HepG2 (cell line): Measurements from ENCODE around the gene MST1R. TPM values are rescaled to one million over a fixed set of nuclear protein-coding genes. Genes with fewer than 3 reads are reported as not detected.

Source experiments
- ARID2 ChIP-seq: sonication (generic); formaldehyde crosslinking; IDR thresholded peaks from 2 replicates; pipeline ENCODE4 v1.8.1; 2022; ENCODE audit warnings: mild to moderate bottlenecking, missing genetic modification reagents, borderline replicate concordance
- BCLAF1 ChIP-seq: fragments of 450-650 bp; IDR thresholded peaks from 2 replicates; pipeline ENCODE4 v1.6.1; 2017; ENCODE audit warnings: mild to moderate bottlenecking
- CENPT ChIP-seq: sonication (generic); formaldehyde crosslinking; IDR thresholded peaks from 2 replicates; pipeline ENCODE4 v1.8.0; 2022; ENCODE audit warnings: low read depth, mild to moderate bottlenecking, moderate library complexity, missing genetic modification reagents
- GTF3A ChIP-seq: sonication (generic); formaldehyde crosslinking; conservative IDR thresholded peaks from 2 replicates; pipeline ENCODE4 v1.4.0; 2020; ENCODE audit warnings: mild to moderate bottlenecking, missing genetic modification reagents
- HIC2 ChIP-seq: sonication (generic); formaldehyde crosslinking; IDR thresholded peaks from 2 replicates; pipeline ENCODE4 v1.9.0; 2022; ENCODE audit warnings: low read depth, missing genetic modification reagents
- MIER2 ChIP-seq: IDR thresholded peaks from 2 replicates; pipeline ENCODE4 v1.6.1; 2016; ENCODE audit warnings: missing biosample characterization, missing genetic modification reagents
- RFX1 ChIP-seq: fragments of 450-650 bp; IDR thresholded peaks from 2 replicates; pipeline ENCODE4 v1.6.1; 2017
- ZNF234 ChIP-seq: sonication (generic); formaldehyde crosslinking; conservative IDR thresholded peaks from 2 replicates; pipeline ENCODE4 v1.5.1; 2020; ENCODE audit warnings: mild to moderate bottlenecking, missing genetic modification reagents
- ZNF329 ChIP-seq: sonication (generic); formaldehyde crosslinking; IDR thresholded peaks from 2 replicates; pipeline ENCODE4 v1.9.0; 2021; ENCODE audit warnings: low read depth, mild to moderate bottlenecking, missing genetic modification reagents
- ZNF382 ChIP-seq: sonication (generic); formaldehyde crosslinking; IDR thresholded peaks from 2 replicates; pipeline ENCODE4 v1.5.0; 2020; ENCODE audit warnings: missing genetic modification reagents, mild to moderate bottlenecking, borderline replicate concordance
- ZNF547 ChIP-seq: sonication (generic); formaldehyde crosslinking; IDR thresholded peaks from 2 replicates; pipeline ENCODE4 v1.5.1; 2020; ENCODE audit warnings: mild to moderate bottlenecking, missing genetic modification reagents
- ZNF615 ChIP-seq: sonication (generic); formaldehyde crosslinking; IDR thresholded peaks from 2 replicates; pipeline ENCODE4 v1.5.0; 2020; ENCODE audit warnings: mild to moderate bottlenecking, missing genetic modification reagents, borderline replicate concordance
- ZNF766 ChIP-seq: sonication (generic); formaldehyde crosslinking; IDR thresholded peaks from 2 replicates; pipeline ENCODE4 v1.5.0; 2020; ENCODE audit warnings: missing genetic modification reagents, borderline replicate concordance
- ZNF773 ChIP-seq: sonication (generic); formaldehyde crosslinking; IDR thresholded peaks from 2 replicates; pipeline ENCODE4 v1.4.0; 2020; ENCODE audit warnings: missing genetic modification reagents, borderline replicate concordance
- polyA plus RNA-seq, 8 experiments: library from polyadenylated mRNA; depleted of rRNA in 3 of 8; stranded (reverse) in 7 of 8; unstranded in 1 of 8; fragments of >200 nt; fragmentation: Illumina TruSeq in 4 of 8; extraction: Trizol in 4 of 8; gene quantifications; 2 replicates each; pipeline versions ENCODE4 v1.2.1 to v1.2.3, GENCODE V29; 2011 to 2016; ENCODE audit warnings: low read depth in 4 of 8, missing spikeins in 1 of 8, mixed read lengths in 1 of 8; ENCODE audit not compliant: insufficient read depth in 1 of 8
- total RNA-seq, 5 experiments: library from RNA; depleted of rRNA; stranded (reverse); fragments of >200 nt; fragmentation: Illumina TruSeq; extraction: Trizol; gene quantifications; 2 replicates each; pipeline ENCODE4 v1.2.3, GENCODE V29; 2016; ENCODE audit warnings: low read depth in 1 of 5
- TF ChIP-seq, protein P1 (sequence below): sonication (generic); formaldehyde crosslinking; IDR thresholded peaks from 2 replicates; pipeline ENCODE4 v1.4.0; 2020; ENCODE audit warnings: missing genetic modification reagents
- TF ChIP-seq, protein P2 (sequence below): sonication (generic); formaldehyde crosslinking; IDR thresholded peaks from 2 replicates; pipeline ENCODE4 v1.8.0; 2022; ENCODE audit warnings: missing genetic modification reagents, mild to moderate bottlenecking, inconsistent platforms, borderline replicate concordance
- TF ChIP-seq, protein P3 (sequence below): sonication (generic); formaldehyde crosslinking; IDR thresholded peaks from 2 replicates; pipeline ENCODE4 v1.8.1; 2023; ENCODE audit warnings: mild to moderate bottlenecking, missing genetic modification reagents
- TF ChIP-seq, protein P4 (sequence below), 2 experiments: fragments of 450-650 bp in 1 of 2; sonication (generic) in 1 of 2; formaldehyde crosslinking; IDR thresholded peaks; 2 replicates each; pipeline versions ENCODE4 v1.5.0 to v1.8.0; 2020 to 2022; ENCODE audit warnings: mild to moderate bottlenecking in 1 of 2, missing genetic modification reagents in 1 of 2

The MST1R gene
- total and polyA plus RNA-seq, 2 of the 13 experiments (the other 11 are each of a cell fraction or from before 2014, with no cell fraction given): 0.11 to 0.77 TPM

DNA sequence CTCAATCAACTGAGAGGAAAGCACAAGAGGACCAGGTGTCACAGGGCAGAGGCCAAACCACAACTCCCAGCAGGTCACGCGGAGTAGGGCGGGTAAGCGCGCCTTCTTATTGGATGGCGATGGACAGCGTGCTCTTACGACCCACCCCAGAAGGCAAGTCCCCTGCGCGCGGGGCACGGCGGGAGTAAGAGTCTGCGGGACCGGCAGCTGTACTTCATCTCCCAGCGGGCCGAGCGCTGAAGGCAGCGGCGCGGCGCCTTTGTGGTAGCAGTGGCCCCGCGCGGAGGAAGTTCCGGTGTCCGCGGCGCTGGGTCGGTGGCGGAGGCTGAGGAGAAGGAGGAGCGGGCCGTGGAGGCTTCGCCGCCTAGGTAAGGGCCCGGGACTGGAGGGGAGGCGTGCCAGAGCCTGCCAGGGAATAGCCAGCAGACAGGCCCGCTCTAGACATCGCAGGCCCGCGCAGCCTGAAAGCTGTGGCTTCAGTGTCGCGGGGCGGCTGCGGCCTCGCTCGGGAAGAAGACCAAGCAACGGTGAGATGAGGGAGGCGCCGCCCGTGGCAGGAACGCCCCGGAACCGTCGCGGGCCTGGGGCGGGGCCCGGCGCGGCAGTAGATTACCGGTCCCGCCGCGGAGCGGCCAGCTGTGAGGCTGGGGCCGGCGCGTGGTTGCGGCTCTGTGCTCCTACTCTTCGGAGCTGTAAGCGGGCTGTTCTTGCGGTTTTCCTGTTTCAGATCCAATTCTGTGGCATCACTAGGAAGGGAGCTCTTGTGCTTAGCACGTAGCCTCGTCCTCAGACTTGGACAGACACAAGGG is 36.4 kb upstream of the MST1R start, which contains the start of gene RBM6 (continued):
- TF ChIP-seq BCLAF1 (no peak), ZNF382 (no peak), ARID2 (CRISPR knock-in tag) (no peak), ZNF329 (CRISPR knock-in tag) (peak; percentile 79), ZNF234 (0 out of 2 replicates have a peak, but pooled peaks have one; percentile 21), GTF3A (CRISPR knock-in tag) (no peak), ZNF773 (CRISPR knock-in tag) (0 out of 2 replicates have a peak, but pooled peaks have one; percentile 34), ZNF766 (peak; percentile 73; the same call in 1 of the 2 replicates), ZNF615 (no peak), CENPT (CRISPR knock-in tag) (no peak), HIC2 (CRISPR knock-in tag) (no peak), ZNF547 (CRISPR knock-in tag) (peak; percentile 82), RFX1 (no peak), MIER2 (CRISPR knock-in tag) (peak; percentile 21; the same call in 1 of the 2 replicates)
- TF ChIP-seq, protein P1, sequence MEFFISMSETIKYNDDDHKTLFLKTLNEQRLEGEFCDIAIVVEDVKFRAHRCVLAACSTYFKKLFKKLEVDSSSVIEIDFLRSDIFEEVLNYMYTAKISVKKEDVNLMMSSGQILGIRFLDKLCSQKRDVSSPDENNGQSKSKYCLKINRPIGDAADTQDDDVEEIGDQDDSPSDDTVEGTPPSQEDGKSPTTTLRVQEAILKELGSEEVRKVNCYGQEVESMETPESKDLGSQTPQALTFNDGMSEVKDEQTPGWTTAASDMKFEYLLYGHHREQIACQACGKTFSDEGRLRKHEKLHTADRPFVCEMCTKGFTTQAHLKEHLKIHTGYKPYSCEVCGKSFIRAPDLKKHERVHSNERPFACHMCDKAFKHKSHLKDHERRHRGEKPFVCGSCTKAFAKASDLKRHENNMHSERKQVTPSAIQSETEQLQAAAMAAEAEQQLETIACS (CRISPR knock-in tag): 0 out of 2 replicates have a peak, but pooled peaks have one; percentile 37
- TF ChIP-seq, protein P2, sequence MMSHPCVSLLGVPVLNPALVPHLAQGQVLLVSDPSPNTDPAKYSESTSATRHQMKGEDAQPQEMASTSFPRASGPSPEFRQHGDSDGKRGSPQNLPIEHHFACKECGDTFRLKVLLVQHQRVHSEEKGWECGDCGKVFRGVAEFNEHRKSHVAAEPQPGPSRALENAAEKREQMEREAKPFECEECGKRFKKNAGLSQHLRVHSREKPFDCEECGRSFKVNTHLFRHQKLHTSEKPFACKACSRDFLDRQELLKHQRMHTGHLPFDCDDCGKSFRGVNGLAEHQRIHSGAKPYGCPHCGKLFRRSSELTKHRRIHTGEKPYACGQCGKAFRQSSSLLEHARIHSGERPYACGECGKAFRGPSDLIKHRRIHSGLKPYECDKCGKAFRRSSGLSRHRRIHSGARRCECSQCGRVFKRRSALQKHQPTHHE (CRISPR knock-in tag): no peak; the same call in 1 of the 2 replicates
- TF ChIP-seq, protein P3, sequence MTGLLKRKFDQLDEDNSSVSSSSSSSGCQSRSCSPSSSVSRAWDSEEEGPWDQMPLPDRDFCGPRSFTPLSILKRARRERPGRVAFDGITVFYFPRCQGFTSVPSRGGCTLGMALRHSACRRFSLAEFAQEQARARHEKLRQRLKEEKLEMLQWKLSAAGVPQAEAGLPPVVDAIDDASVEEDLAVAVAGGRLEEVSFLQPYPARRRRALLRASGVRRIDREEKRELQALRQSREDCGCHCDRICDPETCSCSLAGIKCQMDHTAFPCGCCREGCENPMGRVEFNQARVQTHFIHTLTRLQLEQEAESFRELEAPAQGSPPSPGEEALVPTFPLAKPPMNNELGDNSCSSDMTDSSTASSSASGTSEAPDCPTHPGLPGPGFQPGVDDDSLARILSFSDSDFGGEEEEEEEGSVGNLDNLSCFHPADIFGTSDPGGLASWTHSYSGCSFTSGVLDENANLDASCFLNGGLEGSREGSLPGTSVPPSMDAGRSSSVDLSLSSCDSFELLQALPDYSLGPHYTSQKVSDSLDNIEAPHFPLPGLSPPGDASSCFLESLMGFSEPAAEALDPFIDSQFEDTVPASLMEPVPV (CRISPR knock-in tag): peak; percentile 70
- TF ChIP-seq, protein P4, sequence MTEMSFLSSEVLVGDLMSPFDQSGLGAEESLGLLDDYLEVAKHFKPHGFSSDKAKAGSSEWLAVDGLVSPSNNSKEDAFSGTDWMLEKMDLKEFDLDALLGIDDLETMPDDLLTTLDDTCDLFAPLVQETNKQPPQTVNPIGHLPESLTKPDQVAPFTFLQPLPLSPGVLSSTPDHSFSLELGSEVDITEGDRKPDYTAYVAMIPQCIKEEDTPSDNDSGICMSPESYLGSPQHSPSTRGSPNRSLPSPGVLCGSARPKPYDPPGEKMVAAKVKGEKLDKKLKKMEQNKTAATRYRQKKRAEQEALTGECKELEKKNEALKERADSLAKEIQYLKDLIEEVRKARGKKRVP (CRISPR knock-in tag; IDR thresholded peaks at IDR 0.05): peak in 1 of 2 experiments; percentile 68; a peak in 2 of 4 replicates
